Small intestine (tissue), 7 donors: ENCODE data around the gene CHRM5. TPM values are rescaled to one million over a fixed set of nuclear protein-coding genes. Genes with fewer than 3 reads are reported as not detected.
A peak's percentile ranks its signal among the peaks of the same experiment; 100 is the strongest.
"Not testable (repeated sequence)": the region's sequence is repeated elsewhere in the genome, so short reads cannot be mapped to it uniquely, and the experiment has no call there.

Experiments
- DNase-seq, 2 donors: peaks; one replicate each; pipeline versions ENCODE4 v3.0.0 to v3.0.0-alpha.2; 2013
- FAIRE-seq: peaks from 2 replicates; lab custom pipeline; 2012; peaks lifted over from hg19 to GRCh38; lab: Jason Lieb, UNC
- H3K27ac ChIP-seq, 3 donors: one replicate each; pipeline ENCODE4 v1.5.1; 2013; ENCODE audit warnings: low read length in 2 of 3, mild to moderate bottlenecking in 2 of 3, control low read depth in 1 of 3, inconsistent platforms in 1 of 3, low read depth in 1 of 3, moderate library complexity in 1 of 3
- H3K27me3 ChIP-seq, 3 donors: one replicate each; pipeline ENCODE4 v1.6.1; 2013; ENCODE audit warnings: low read length in 3 of 3, inconsistent platforms in 1 of 3; ENCODE audit not compliant: control insufficient read depth in 3 of 3, insufficient read depth in 3 of 3
- H3K36me3 ChIP-seq, 3 donors: one replicate each; pipeline ENCODE4 v1.6.1; 2013; ENCODE audit warnings: low read length in 3 of 3, inconsistent platforms in 1 of 3, low read depth in 1 of 3, mild to moderate bottlenecking in 1 of 3, moderate library complexity in 1 of 3; ENCODE audit not compliant: control insufficient read depth in 3 of 3, insufficient read depth in 2 of 3
- H3K4me1 ChIP-seq, 3 donors: one replicate each; pipeline ENCODE4 v1.6.1; 2013; ENCODE audit warnings: low read length in 2 of 3, inconsistent platforms in 1 of 3, low read depth in 1 of 3, mild to moderate bottlenecking in 1 of 3, moderate library complexity in 1 of 3; ENCODE audit not compliant: control insufficient read depth in 3 of 3, insufficient read depth in 2 of 3
- H3K4me3 ChIP-seq, 3 donors: one replicate each; pipeline ENCODE4 v1.5.1; 2013; ENCODE audit warnings: low read length in 3 of 3, control low read depth in 1 of 3, inconsistent platforms in 1 of 3, low read depth in 1 of 3, mild to moderate bottlenecking in 1 of 3, moderate library complexity in 1 of 3
- H3K9me3 ChIP-seq, 2 donors: one replicate each; pipeline ENCODE4 v1.6.1; 2013; ENCODE audit warnings: low read depth in 1 of 2, low read length in 1 of 2; ENCODE audit not compliant: control insufficient read depth in 2 of 2, insufficient read depth in 1 of 2
- WGBS, 3 donors: extraction: QIAGEN DNeasy Blood & Tissue Kit; methylation state at CpG; one replicate each; pipeline ENCODE4 v1.1.7; 2013; 5-methylcytosine and 5-hydroxymethylcytosine counted together
- polyA plus RNA-seq, 4 donors: library from polyadenylated mRNA; stranded (reverse) in 3 of 4; unstranded in 1 of 4; fragments of 200-250 nt in 3 of 4; fragments of 120-200 nt in 1 of 4; gene quantifications; one replicate each; pipeline versions ENCODE4 v1.2.1 to v1.2.3, GENCODE V29; 2013
- donor health status: healthy with polysubstance abuse.
- donor health status: control.
- donor health status: control.
- donor health status: Bipolar disorder and iron deficiency.
- donor health status: healthy.

The CHRM5 gene
- polyA plus RNA-seq, 4 donors: 0.52 TPM; not detected in 3

GRCh38 chr15:33975022-33975565 is 6.8 kb downstream of the CHRM5 start:
- Histone ChIP-seq H3K27ac (no peak overlapping the region), H3K36me3 (no peaks in the 10 kb centered on the region), H3K4me1 (no peaks in the 10 kb centered on the region), H3K27me3 (no peaks in the 10 kb centered on the region), H3K4me3 (no peak overlapping the region), H3K9me3 (no peaks in the 10 kb centered on the region)
- FAIRE-seq (no peak), DNase-seq (no peak)
- WGBS, 3 donors: 89 to 96% (median 93%) methylated on average over 4 of the region's 4 CpGs

- no peak overlapping the region for H3K27ac ChIP-seq
- FAIRE-seq (no peak), DNase-seq (no peak)
- no peaks in the 10 kb centered on the region for H3K9me3 ChIP-seq
- H3K27me3 ChIP-seq: no peaks in the 10 kb centered on the region
- H3K36me3 ChIP-seq: no peaks in the 10 kb centered on the region
- no peak overlapping the region for H3K4me3 ChIP-seq
- no peaks in the 10 kb centered on the region for H3K4me1 ChIP-seq
- WGBS, 3 donors: 65 to 66% (median 66%) methylated on average over 7 of the region's 7 CpGs
These were observed 11.9 kb downstream of the CHRM5 start for GRCh38 chr15:33980159-33980558.

GRCh38 chr15:33982516-33982915 is 14.2 kb downstream of the CHRM5 start:
- no peak overlapping the region for H3K27ac ChIP-seq
- H3K27me3 ChIP-seq: no peaks in the 10 kb centered on the region
- no peaks in the 10 kb centered on the region for H3K4me1 ChIP-seq
- 71 to 96% (median 96%) methylated on average over 1 of the region's 1 CpG for WGBS, 3 donors
- DNase-seq (no peak), FAIRE-seq (no peak)
- H3K4me3 ChIP-seq: no peak overlapping the region
- no peaks in the 10 kb centered on the region for H3K36me3 ChIP-seq
- H3K9me3 ChIP-seq: no peaks in the 10 kb centered on the region

- Histone ChIP-seq H3K36me3 (peaks cover 0 to 3% (median 0%) of the 10 kb centered on the region in 3 donors), H3K4me3 (no peak overlapping the region), H3K27ac (no peak overlapping the region), H3K27me3 (no peaks in the 10 kb centered on the region), H3K4me1 (no peaks in the 10 kb centered on the region), H3K9me3 (no peaks in the 10 kb centered on the region)
- whole genome bisulfite sequencing, 3 donors: 68 to 90% (median 81%) methylated on average over 1 of the region's 1 CpG
- FAIRE-seq (no peak), DNase-seq (no peak)
These were observed 17.0 kb downstream of the CHRM5 start for GRCh38 chr15:33985287-33985686.

- no peak overlapping the region for H3K4me3 ChIP-seq
- DNase-seq: no peak
- H3K4me1 ChIP-seq: no peaks in the 10 kb centered on the region
- 61 to 67% (median 63%) methylated on average over 3 of the region's 3 CpGs for WGBS, 3 donors
- H3K27me3 ChIP-seq: no peaks in the 10 kb centered on the region
- H3K9me3 ChIP-seq: no peaks in the 10 kb centered on the region
- FAIRE-seq: no peak
- peaks cover 0 to 3% (median 0%) of the 10 kb centered on the region in 3 donors for H3K36me3 ChIP-seq
- no peak overlapping the region for H3K27ac ChIP-seq
These were observed 17.5 kb downstream of the CHRM5 start for GRCh38 chr15:33985751-33986150.

GRCh38 chr15:33987444-33987843 is 19.1 kb downstream of the CHRM5 start:
- FAIRE-seq: no peak
- Histone ChIP-seq H3K9me3 (no peaks in the 10 kb centered on the region), H3K4me1 (no peaks in the 10 kb centered on the region), H3K27ac (no peak overlapping the region), H3K4me3 (no peak overlapping the region), H3K27me3 (no peaks in the 10 kb centered on the region), H3K36me3 (peaks cover 0 to 3% (median 0%) of the 10 kb centered on the region in 3 donors)
- DNase-seq: no peak
- WGBS, 3 donors: 94 to 98% (median 97%) methylated on average over 3 of the region's 3 CpGs

GRCh38 chr15:33988384-33988783 is 20.1 kb downstream of the CHRM5 start:
- Histone ChIP-seq H3K36me3 (peaks cover 0 to 3% (median 0%) of the 10 kb centered on the region in 3 donors), H3K9me3 (no peaks in the 10 kb centered on the region), H3K27ac (no peak overlapping the region), H3K4me3 (no peak overlapping the region), H3K4me1 (no peaks in the 10 kb centered on the region), H3K27me3 (no peaks in the 10 kb centered on the region)
- WGBS, 3 donors: 92 to 94% (median 92%) methylated on average over 4 of the region's 4 CpGs
- DNase-seq (no peak), FAIRE-seq (no peak)

- Histone ChIP-seq H3K4me3 (no peak overlapping the region), H3K36me3 (no peaks in the 10 kb centered on the region), H3K27ac (no peak overlapping the region), H3K4me1 (no peaks in the 10 kb centered on the region), H3K9me3 (peaks cover 0 to 6% of the 10 kb centered on the region in 2 donors), H3K27me3 (no peaks in the 10 kb centered on the region)
- FAIRE-seq (no peak), DNase-seq (peak; percentile 8 to 9)
- WGBS, 3 donors: 84 to 92% (median 91%) methylated on average over 9 of the region's 9 CpGs
These were observed 25.8 kb downstream of the CHRM5 start for GRCh38 chr15:33994005-33994615.

- not testable (repeated sequence) for H3K4me3 ChIP-seq, H3K36me3 ChIP-seq, H3K27ac ChIP-seq, H3K27me3 ChIP-seq, FAIRE-seq, H3K9me3 ChIP-seq, H3K4me1 ChIP-seq, DNase-seq
- 92 to 97% (median 93%) methylated on average over 10 of the region's 10 CpGs for WGBS, 3 donors
These were observed 27.4 kb downstream of the CHRM5 start for GRCh38 chr15:33995666-33996065.
